ENCODE results near the gene VWA5B1. TPM values are rescaled to one million over a fixed set of nuclear protein-coding genes. Genes with fewer than 3 reads are reported as not detected.
A peak's percentile ranks its signal among the peaks of the same experiment; 100 is the strongest.

The VWA5B1 gene
- total RNA-seq, 1 donor = not detected

- TF ChIP-seq CTCF (IDR thresholded peaks at IDR 0.05; ENCODE audit: extremely low read depth, low read depth, low read length) = no peak
- Histone ChIP-seq H3K79me2 (ENCODE audit: insufficient read depth, low read length) (no peaks in the 10 kb centered on the region), H3K36me3 (ENCODE audit: insufficient read depth, low read length) (no peaks in the 10 kb centered on the region), H3K4me2 (ENCODE audit: insufficient read depth, low read length) (no peak overlapping the region), H3K27me3 (ENCODE audit: insufficient read depth, low read length) (peaks cover 30% of the 10 kb centered on the region), H2AFZ (ENCODE audit: low read length) (no peak overlapping the region), H3K4me1 (ENCODE audit: insufficient read depth, low read length) (no peaks in the 10 kb centered on the region), H3K4me3 (ENCODE audit: insufficient read depth, low read length) (no peak overlapping the region), H3K9me3 (ENCODE audit: low read depth, low read length) (no peaks in the 10 kb centered on the region), H3K27ac (ENCODE audit: low read depth, low read length) (no peak overlapping the region), H4K20me1 (ENCODE audit: insufficient read depth, low read length) (no peaks in the 10 kb centered on the region)
- peak; percentile 34 for DNase-seq (ENCODE audit: insufficient read length, low spot score, missing footprints)
Measured at GRCh38 chr1:20342294-20343148, 51.8 kb downstream of the VWA5B1 start.

- H3K4me2 ChIP-seq (ENCODE audit: insufficient read depth, low read length) = no peak overlapping the region
Measured at GRCh38 chr1:20343149-20343937, 52.7 kb downstream of the VWA5B1 start.

GRCh38 chr1:20343938-20344302 lies 53.2 kb downstream of the VWA5B1 start:
- Histone ChIP-seq H3K4me1 (ENCODE audit: insufficient read depth, low read length) (no peaks in the 10 kb centered on the region), H3K4me2 (ENCODE audit: insufficient read depth, low read length) (no peak overlapping the region), H3K36me3 (ENCODE audit: insufficient read depth, low read length) (no peaks in the 10 kb centered on the region), H3K27ac (ENCODE audit: low read depth, low read length) (no peak overlapping the region), H4K20me1 (ENCODE audit: insufficient read depth, low read length) (no peaks in the 10 kb centered on the region), H3K27me3 (ENCODE audit: insufficient read depth, low read length) (peaks cover 34% of the 10 kb centered on the region), H2AFZ (ENCODE audit: low read length) (no peak overlapping the region), H3K4me3 (ENCODE audit: insufficient read depth, low read length) (no peak overlapping the region), H3K79me2 (ENCODE audit: insufficient read depth, low read length) (no peaks in the 10 kb centered on the region), H3K9me3 (ENCODE audit: low read depth, low read length) (no peaks in the 10 kb centered on the region)
- no peak for TF ChIP-seq CTCF (IDR thresholded peaks at IDR 0.05; ENCODE audit: extremely low read depth, low read depth, low read length)
- DNase-seq (ENCODE audit: insufficient read length, low spot score, missing footprints) = no peak

More at GRCh38 chr1:20343149-20343937, 52.7 kb downstream of the VWA5B1 start:
- H3K36me3 ChIP-seq (ENCODE audit: insufficient read depth, low read length) = no peaks in the 10 kb centered on the region
- no peaks in the 10 kb centered on the region for H3K4me1 ChIP-seq (ENCODE audit: insufficient read depth, low read length)
- no peaks in the 10 kb centered on the region for H3K79me2 ChIP-seq (ENCODE audit: insufficient read depth, low read length)
- H4K20me1 ChIP-seq (ENCODE audit: insufficient read depth, low read length) = no peaks in the 10 kb centered on the region
- H3K27ac ChIP-seq (ENCODE audit: low read depth, low read length) = no peak overlapping the region
- H3K4me3 ChIP-seq (ENCODE audit: insufficient read depth, low read length) = no peak overlapping the region
- no peak for TF ChIP-seq CTCF (IDR thresholded peaks at IDR 0.05; ENCODE audit: extremely low read depth, low read depth, low read length)
- H2AFZ ChIP-seq (ENCODE audit: low read length) = no peak overlapping the region
- peak; percentile 73 for DNase-seq (ENCODE audit: insufficient read length, low spot score, missing footprints)
- H3K9me3 ChIP-seq (ENCODE audit: low read depth, low read length) = no peaks in the 10 kb centered on the region
- H3K27me3 ChIP-seq (ENCODE audit: insufficient read depth, low read length) = peaks cover 33% of the 10 kb centered on the region

GRCh38 chr1:20344738-20345137 lies 54.1 kb downstream of the VWA5B1 start:
- H3K4me3 ChIP-seq (ENCODE audit: insufficient read depth, low read length) = no peak overlapping the region
- H3K27me3 ChIP-seq (ENCODE audit: insufficient read depth, low read length) = peaks cover 36% of the 10 kb centered on the region
- no peak overlapping the region for H2AFZ ChIP-seq (ENCODE audit: low read length)
- H3K36me3 ChIP-seq (ENCODE audit: insufficient read depth, low read length) = no peaks in the 10 kb centered on the region
- no peak overlapping the region for H3K4me2 ChIP-seq (ENCODE audit: insufficient read depth, low read length)
- no peak for TF ChIP-seq CTCF (IDR thresholded peaks at IDR 0.05; ENCODE audit: extremely low read depth, low read depth, low read length)
- no peaks in the 10 kb centered on the region for H4K20me1 ChIP-seq (ENCODE audit: insufficient read depth, low read length)
- no peaks in the 10 kb centered on the region for H3K9me3 ChIP-seq (ENCODE audit: low read depth, low read length)
- H3K79me2 ChIP-seq (ENCODE audit: insufficient read depth, low read length) = no peaks in the 10 kb centered on the region
- no peak overlapping the region for H3K27ac ChIP-seq (ENCODE audit: low read depth, low read length)
- no peaks in the 10 kb centered on the region for H3K4me1 ChIP-seq (ENCODE audit: insufficient read depth, low read length)
- DNase-seq (ENCODE audit: insufficient read length, low spot score, missing footprints) = peak; percentile 42

Measured in osteoblast (primary cell).